Measurements from ENCODE around the gene LCLAT1.
A peak's percentile ranks its signal among the peaks of the same experiment; 100 is the strongest.

The LCLAT1 gene

DNA sequence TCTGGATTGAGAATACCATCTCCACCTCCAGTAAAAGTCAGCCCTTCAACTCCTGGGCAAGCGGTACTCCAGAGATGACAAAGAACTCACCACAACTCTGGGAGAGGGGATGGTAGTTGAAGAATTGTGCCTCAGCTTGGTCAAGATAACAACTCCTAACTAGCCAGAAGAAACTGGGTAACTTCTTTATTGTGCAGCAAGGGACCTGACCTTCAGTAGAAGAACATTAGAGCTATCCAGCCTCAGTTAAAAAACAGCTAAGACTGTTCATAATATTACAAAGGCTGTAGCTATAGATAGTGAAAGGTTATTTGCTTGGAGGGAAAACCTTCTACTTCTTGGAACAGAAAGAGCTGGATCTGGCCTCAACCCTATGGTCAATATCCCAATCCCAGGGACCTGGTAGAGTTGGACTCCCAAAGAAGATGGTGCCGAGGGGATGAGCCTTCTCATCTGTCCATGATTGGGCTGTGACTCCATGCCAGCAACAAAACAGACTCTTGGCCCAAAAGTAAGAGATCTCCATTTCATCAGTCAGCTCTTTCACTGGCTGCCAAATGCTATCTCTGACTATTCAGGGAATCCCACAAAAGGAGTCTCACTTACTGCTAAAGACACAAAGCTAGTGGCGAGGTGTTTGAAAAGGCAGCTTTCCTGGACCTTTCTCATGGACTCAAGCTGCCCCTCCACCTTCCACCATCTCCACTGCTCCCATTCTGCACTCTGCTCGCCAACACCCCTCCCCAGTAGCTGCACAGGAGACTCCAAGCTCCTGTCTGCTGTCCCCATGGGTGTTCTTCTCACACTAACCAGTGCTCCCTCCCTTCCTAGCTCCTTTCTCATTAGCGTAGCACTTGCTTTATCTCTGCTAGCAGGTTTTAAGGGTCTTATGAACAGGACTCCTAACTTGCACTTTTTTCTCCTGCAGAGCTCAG is 214.4 kb downstream of the LCLAT1 start:
- 0 out of 2 replicates have a peak, but pooled peaks have one; percentile 39 for TF ChIP-seq POLR2AphosphoS5 (IDR thresholded peaks at IDR 0.05; ENCODE audit: low read depth, low read length)
- TF ChIP-seq TAF1 (IDR thresholded peaks at IDR 0.05; ENCODE audit: borderline replicate concordance, low read depth, low read length): no peak
- peak; percentile 57; the same call in 1 of the 2 replicates for TF ChIP-seq POLR2A (IDR thresholded peaks at IDR 0.05; ENCODE audit: low read depth, low read length)
- no peak for DNase-seq (ENCODE audit: insufficient read length)
- no peak for FAIRE-seq

DNA sequence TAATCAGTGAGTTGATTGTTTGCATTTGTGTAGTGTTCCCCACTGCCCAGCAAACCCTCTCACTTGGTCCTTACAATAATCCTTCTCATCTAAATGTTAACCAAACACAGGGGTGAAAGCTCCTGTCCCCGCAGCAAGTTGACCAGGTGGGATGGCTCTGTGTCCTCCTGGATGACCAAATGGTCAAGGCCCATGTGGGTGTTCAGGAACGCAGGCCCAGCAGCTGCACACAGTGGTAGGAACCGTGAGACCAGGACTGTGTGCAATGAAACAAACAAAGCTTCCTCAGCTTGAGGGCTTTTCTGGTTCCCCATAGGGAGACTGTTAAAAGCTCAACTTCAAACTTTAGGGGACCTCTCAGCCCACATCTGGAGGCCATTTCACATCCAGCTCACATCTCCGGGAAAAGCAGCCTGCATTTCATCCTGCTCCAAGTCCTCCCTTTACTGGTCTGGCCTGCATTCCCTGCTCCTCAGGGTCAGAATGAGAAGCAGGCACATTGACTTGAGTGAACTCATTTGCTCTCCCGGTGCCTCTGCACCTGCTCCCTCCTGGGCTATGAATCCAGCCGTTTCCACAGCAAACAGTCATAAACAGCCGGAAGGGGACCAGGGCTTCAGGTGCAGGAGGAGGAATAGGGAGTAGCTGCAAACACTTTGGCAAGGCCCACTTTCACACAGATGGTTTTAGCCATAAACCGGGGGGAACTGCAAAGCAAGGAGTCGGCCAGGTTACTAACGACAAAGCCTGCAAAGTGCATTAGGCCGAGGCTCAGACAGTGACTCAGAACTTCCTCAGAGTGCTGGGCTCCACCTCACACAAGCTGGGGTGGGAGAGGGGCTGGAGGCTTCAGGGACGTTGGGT is 215.5 kb downstream of the LCLAT1 start:
- FAIRE-seq: no peak
- no peak for DNase-seq (ENCODE audit: insufficient read length)
- no peak for TF ChIP-seq POLR2AphosphoS5 (IDR thresholded peaks at IDR 0.05; ENCODE audit: low read depth, low read length)
- no peak for TF ChIP-seq TAF1 (IDR thresholded peaks at IDR 0.05; ENCODE audit: borderline replicate concordance, low read depth, low read length)
- TF ChIP-seq POLR2A (IDR thresholded peaks at IDR 0.05; ENCODE audit: low read depth, low read length): no peak

DNA sequence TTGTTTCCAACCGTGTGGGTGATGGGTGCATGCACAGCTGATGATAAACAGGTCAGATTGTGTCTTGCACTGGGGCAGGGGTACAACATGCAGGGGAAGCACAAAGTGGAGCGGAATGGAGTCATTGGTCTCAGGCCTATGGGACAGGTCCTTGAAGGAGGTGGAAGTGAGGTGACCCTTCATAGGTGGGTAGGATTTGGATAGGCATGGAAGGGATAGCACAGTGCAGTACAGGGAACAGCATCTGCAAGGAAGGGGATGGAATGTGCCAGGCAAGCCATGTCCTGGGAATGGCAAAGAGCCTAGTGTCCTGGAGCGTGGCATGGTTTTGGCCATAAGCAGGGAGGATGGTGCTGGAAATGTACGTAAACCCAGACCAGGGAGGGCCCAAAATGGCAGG is 216.3 kb downstream of the LCLAT1 start:
- TF ChIP-seq TAF1 (IDR thresholded peaks at IDR 0.05; ENCODE audit: borderline replicate concordance, low read depth, low read length) (no peak), POLR2A (IDR thresholded peaks at IDR 0.05; ENCODE audit: low read depth, low read length) (no peak), POLR2AphosphoS5 (IDR thresholded peaks at IDR 0.05; ENCODE audit: low read depth, low read length) (no peak)
- DNase-seq (ENCODE audit: insufficient read length) (no peak), FAIRE-seq (no peak)

DNA sequence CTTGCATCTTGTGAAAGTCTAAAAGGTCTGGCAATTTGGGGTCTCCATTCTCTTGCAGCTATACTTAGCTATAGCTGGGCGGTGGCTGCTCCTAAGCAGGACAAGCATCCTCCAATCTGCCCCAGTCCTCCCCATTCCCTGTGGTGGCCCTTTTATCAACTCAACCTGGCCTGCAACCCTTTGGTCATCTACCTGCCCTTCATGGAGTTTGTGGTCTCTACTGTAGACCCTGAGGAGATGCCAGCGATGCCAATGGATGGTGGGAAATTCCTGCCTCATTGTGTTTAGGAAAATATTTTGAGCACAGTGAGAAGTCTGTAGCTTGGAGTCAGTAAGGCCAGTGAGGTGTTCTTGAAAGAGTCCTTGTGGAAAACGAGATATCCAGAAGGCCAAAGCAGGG is 216.8 kb downstream of the LCLAT1 start:
- DNase-seq (ENCODE audit: insufficient read length) (no peak), FAIRE-seq (no peak)
- TF ChIP-seq POLR2AphosphoS5 (IDR thresholded peaks at IDR 0.05; ENCODE audit: low read depth, low read length) (no peak), TAF1 (IDR thresholded peaks at IDR 0.05; ENCODE audit: borderline replicate concordance, low read depth, low read length) (no peak), POLR2A (IDR thresholded peaks at IDR 0.05; ENCODE audit: low read depth, low read length) (no peak)

DNA sequence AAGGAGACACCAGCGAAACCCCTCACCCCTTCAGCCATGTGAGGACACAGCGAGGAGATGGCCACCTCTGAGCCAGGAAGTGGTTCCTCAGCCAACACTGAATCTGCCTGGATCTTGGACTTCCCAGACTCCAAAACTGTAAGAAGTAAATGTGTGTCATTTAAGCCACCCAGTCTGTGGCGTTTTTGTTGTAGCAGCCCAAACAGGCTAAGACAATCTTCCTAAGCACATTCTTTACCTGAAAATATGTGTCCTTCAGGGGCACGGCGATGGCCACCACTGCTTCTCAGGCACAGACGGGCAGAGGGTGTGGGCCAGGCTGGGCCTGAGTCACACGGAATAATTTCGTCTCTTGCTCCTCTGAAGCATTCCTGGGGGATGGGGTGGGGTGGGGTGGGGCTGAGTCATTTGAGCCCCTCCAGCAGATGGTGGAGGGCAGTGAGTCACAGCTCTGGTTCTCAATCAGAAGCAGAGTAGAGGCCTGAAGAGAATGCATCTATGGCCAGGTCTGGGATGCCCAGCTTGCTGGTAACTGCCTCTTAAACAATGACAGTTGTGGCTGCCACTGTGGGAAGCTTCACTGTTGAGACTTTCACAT is 217.8 kb downstream of the LCLAT1 start:
- no peak for TF ChIP-seq POLR2A (IDR thresholded peaks at IDR 0.05; ENCODE audit: low read depth, low read length)
- TF ChIP-seq POLR2AphosphoS5 (IDR thresholded peaks at IDR 0.05; ENCODE audit: low read depth, low read length): no peak
- TF ChIP-seq TAF1 (IDR thresholded peaks at IDR 0.05; ENCODE audit: borderline replicate concordance, low read depth, low read length): no peak
- FAIRE-seq: no peak

GRCh38 chr2:30665761-30666265 is 218.8 kb downstream of the LCLAT1 start:
- FAIRE-seq (no peak), DNase-seq (ENCODE audit: insufficient read length) (no peak)
- TF ChIP-seq POLR2A (IDR thresholded peaks at IDR 0.05; ENCODE audit: low read depth, low read length) (no peak), TAF1 (IDR thresholded peaks at IDR 0.05; ENCODE audit: borderline replicate concordance, low read depth, low read length) (no peak), POLR2AphosphoS5 (IDR thresholded peaks at IDR 0.05; ENCODE audit: low read depth, low read length) (no peak)

More for the DNA sequence above, 217.8 kb downstream of the LCLAT1 start:
- DNase-seq (ENCODE audit: insufficient read length): no peak

DNA sequence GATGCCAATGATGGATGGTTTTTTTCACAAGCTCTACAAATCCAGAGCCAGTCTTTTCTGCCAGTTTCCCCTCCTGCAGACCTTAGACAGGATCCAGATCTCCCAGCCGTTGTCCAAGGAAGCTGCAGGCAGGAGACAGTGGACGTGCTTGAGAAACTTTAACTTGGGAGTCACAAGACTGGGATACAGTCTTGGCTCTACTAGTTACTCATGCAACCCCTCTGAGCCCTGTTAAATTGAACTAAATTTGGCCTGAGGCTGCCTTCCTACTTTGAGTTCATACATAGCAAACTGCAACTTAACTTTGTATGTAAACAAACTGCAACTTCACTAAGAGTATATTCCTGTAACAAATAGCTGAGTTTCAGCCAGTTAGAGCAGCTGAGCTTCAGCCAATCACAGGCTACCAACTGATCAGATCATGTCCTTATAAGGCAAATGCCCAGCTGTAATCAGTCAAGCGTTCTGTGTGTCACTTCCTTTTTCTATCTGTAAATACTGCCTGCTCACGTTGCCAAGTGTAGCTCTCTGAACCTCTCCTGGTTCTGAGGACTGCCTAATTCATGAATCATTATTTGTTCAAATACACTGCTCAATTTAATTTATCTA is 219.3 kb downstream of the LCLAT1 start:
- FAIRE-seq (no peak), DNase-seq (ENCODE audit: insufficient read length) (no peak)
- TF ChIP-seq POLR2AphosphoS5 (IDR thresholded peaks at IDR 0.05; ENCODE audit: low read depth, low read length) (no peak), TAF1 (IDR thresholded peaks at IDR 0.05; ENCODE audit: borderline replicate concordance, low read depth, low read length) (no peak)

DNA sequence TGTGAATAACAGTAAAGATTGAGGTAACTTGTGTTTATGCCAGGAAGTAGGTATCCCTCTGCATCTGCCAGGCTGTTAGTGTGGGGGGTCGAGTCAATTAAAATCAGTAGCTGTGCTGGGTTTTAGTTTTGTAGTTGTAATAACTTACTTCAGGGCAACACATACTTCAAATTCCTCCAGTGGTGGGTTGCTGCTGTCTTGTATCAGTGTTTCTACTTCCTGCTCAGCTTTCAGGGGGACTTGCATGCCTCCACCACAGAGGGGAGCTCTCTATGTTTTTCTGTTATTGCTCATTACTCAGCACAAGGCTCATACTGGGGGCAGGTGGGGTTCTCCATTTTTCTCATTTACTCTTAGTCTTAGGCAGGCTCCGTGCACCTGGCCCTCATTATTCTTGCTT is 223.4 kb downstream of the LCLAT1 start:
- DNase-seq (ENCODE audit: insufficient read length): no peak
- no peak for TF ChIP-seq TAF1 (IDR thresholded peaks at IDR 0.05; ENCODE audit: borderline replicate concordance, low read depth, low read length)
- no peak for TF ChIP-seq POLR2A (IDR thresholded peaks at IDR 0.05; ENCODE audit: low read depth, low read length)
- no peak for TF ChIP-seq POLR2AphosphoS5 (IDR thresholded peaks at IDR 0.05; ENCODE audit: low read depth, low read length)
- FAIRE-seq: no peak

- no peak for TF ChIP-seq TAF1 (IDR thresholded peaks at IDR 0.05; ENCODE audit: borderline replicate concordance, low read depth, low read length)
- TF ChIP-seq POLR2AphosphoS5 (IDR thresholded peaks at IDR 0.05; ENCODE audit: low read depth, low read length): no peak
- TF ChIP-seq POLR2A (IDR thresholded peaks at IDR 0.05; ENCODE audit: low read depth, low read length): no peak
- DNase-seq (ENCODE audit: insufficient read length) (no peak), FAIRE-seq (no peak)
These were observed 226.1 kb downstream of the LCLAT1 start for GRCh38 chr2:30673127-30673526.

GRCh38 chr2:30675758-30676157 is 228.7 kb downstream of the LCLAT1 start:
- no peak for TF ChIP-seq POLR2AphosphoS5 (IDR thresholded peaks at IDR 0.05; ENCODE audit: low read depth, low read length)
- DNase-seq (ENCODE audit: insufficient read length) (no peak), FAIRE-seq (no peak)

DNA sequence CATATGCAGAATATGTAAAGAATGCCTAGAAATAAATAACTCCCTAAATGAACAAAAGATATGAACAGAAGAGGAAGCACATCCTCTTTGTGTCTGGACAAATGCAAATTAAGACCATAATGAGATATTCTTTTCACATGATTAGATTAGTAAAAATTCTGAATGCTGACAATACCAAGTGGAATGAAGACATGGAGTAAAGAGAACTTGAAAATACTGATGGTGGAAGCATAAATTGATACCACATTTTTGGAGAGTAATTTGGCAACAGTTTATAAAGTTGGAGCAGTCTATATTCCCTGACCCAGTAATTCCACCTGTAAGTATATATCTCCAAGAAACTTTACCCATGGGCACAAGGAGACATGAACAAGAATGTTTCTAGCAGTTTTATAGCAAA is 230.2 kb downstream of the LCLAT1 start:
- FAIRE-seq: no peak

More for the DNA sequence above, 230.2 kb downstream of the LCLAT1 start:
- TF ChIP-seq POLR2AphosphoS5 (IDR thresholded peaks at IDR 0.05; ENCODE audit: low read depth, low read length) (no peak), POLR2A (IDR thresholded peaks at IDR 0.05; ENCODE audit: low read depth, low read length) (no peak), TAF1 (IDR thresholded peaks at IDR 0.05; ENCODE audit: borderline replicate concordance, low read depth, low read length) (no peak)
- DNase-seq (ENCODE audit: insufficient read length): no peak

Measured in GM12892 (cell line).